ENCODE data around the gene NPEPPS.

NPEPPS gene

GRCh38 chr17:47630614-47631013 lies 99.7 kb downstream of the NPEPPS start:
- no peak for DNase-seq (ENCODE audit: low read depth in 2 of 2)

DNA sequence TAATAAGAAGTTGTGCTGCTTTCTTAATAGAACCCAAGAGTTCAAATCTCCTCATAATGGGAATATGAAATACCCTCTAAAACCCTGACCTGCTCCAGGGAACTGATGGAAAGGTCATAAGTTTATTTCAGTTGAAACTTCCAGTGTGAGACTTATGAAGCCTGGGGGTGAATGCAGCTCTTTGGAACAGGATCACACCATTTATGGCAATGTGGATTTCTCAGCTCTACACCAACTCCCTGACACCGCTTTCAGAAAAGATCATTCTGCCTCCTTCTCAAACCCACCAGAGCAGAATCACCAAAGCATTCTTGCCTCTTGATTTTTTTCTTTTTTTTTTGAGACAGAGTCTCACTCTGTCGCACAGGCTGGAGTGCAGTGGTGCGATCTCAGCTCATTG lies 102.1 kb downstream of the NPEPPS start:
- TF ChIP-seq, protein P1, sequence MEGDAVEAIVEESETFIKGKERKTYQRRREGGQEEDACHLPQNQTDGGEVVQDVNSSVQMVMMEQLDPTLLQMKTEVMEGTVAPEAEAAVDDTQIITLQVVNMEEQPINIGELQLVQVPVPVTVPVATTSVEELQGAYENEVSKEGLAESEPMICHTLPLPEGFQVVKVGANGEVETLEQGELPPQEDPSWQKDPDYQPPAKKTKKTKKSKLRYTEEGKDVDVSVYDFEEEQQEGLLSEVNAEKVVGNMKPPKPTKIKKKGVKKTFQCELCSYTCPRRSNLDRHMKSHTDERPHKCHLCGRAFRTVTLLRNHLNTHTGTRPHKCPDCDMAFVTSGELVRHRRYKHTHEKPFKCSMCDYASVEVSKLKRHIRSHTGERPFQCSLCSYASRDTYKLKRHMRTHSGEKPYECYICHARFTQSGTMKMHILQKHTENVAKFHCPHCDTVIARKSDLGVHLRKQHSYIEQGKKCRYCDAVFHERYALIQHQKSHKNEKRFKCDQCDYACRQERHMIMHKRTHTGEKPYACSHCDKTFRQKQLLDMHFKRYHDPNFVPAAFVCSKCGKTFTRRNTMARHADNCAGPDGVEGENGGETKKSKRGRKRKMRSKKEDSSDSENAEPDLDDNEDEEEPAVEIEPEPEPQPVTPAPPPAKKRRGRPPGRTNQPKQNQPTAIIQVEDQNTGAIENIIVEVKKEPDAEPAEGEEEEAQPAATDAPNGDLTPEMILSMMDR (IDR thresholded peaks at IDR 0.05; ENCODE audit: low read depth, low read length): no peak
- no peak overlapping the region for H3K4me3 ChIP-seq (replicated peaks in 1 of 2; ENCODE audit: low read depth in 2 of 2, low read length in 2 of 2)
- no peak for DNase-seq (ENCODE audit: low read depth in 2 of 2)

More at GRCh38 chr17:47630614-47631013, 99.7 kb downstream of the NPEPPS start:
- no peak overlapping the region for H3K4me3 ChIP-seq (replicated peaks in 1 of 2; ENCODE audit: low read depth in 2 of 2, low read length in 2 of 2)
- TF ChIP-seq, protein P1 (IDR thresholded peaks at IDR 0.05; ENCODE audit: low read depth, low read length): no peak

DNA sequence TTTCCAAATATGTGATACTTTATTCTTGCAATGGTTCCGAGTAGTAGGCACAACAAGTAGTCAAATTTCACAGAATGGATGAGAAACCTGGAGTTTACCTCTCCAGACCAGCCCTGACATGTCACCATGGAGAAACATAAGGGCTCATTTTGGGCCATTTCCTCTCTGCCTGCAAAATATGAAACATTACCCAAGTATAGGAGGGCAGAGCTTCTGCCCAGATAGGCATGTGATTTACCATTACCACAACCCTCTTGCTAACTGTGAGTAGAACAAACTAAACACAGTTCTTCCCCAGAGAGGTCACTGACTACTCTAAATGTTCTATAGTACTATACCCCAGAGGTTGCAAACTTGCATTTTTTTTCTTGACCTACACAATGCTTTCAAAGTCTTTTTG lies 103.1 kb downstream of the NPEPPS start:
- DNase-seq (ENCODE audit: low read depth in 2 of 2): no peak
- H3K4me3 ChIP-seq (replicated peaks in 1 of 2; ENCODE audit: low read depth in 2 of 2, low read length in 2 of 2): no peak overlapping the region
- TF ChIP-seq, protein P1 (IDR thresholded peaks at IDR 0.05; ENCODE audit: low read depth, low read length): no peak

GRCh38 chr17:47634870-47635269 lies 104.0 kb downstream of the NPEPPS start:
- DNase-seq (ENCODE audit: low read depth in 2 of 2): no peak
- no peak overlapping the region for H3K4me3 ChIP-seq (replicated peaks in 1 of 2; ENCODE audit: low read depth in 2 of 2, low read length in 2 of 2)
- TF ChIP-seq, protein P1 (IDR thresholded peaks at IDR 0.05; ENCODE audit: low read depth, low read length): no peak

DNA sequence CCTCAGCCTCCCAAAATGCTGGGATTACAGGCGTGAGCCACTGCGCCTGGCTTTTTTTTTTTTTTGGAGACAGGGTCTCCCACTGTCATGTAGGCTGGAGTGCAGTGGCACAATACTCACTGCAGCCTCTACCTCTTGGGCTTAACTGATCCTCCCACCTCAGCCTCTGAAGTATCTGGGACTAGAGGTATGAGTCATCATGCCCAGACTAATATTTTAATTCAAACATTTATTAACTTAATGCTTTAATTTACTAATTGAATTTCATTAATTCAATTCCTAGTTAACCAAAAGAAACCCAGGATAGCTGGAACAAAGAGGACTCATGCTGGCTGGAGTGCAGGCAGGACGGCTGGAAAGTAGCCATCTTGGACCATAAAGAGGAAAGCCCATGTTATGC lies 104.8 kb downstream of the NPEPPS start:
- TF ChIP-seq, protein P1 (IDR thresholded peaks at IDR 0.05; ENCODE audit: low read depth, low read length): no peak

GRCh38 chr17:47636273-47637030 lies 105.5 kb downstream of the NPEPPS start:
- H3K4me3 ChIP-seq (replicated peaks in 1 of 2; ENCODE audit: low read depth in 2 of 2, low read length in 2 of 2): no peak overlapping the region
- no peak for DNase-seq (ENCODE audit: low read depth in 2 of 2)
- TF ChIP-seq, protein P1 (IDR thresholded peaks at IDR 0.05; ENCODE audit: low read depth, low read length): no peak

More for the DNA sequence above, 104.8 kb downstream of the NPEPPS start:
- no peak for DNase-seq (ENCODE audit: low read depth in 2 of 2)
- H3K4me3 ChIP-seq (replicated peaks in 1 of 2; ENCODE audit: low read depth in 2 of 2, low read length in 2 of 2): no peak overlapping the region

Measured in cardiac fibroblast (primary cell).